Measurements from ENCODE around the gene RBM11. TPM values are rescaled to one million over a fixed set of nuclear protein-coding genes. Genes with fewer than 3 reads are reported as not detected.
"Not testable (repeated sequence)": the region's sequence is repeated elsewhere in the genome, so short reads cannot be mapped to it uniquely, and the experiment has no call there.

The RBM11 gene, protein sequence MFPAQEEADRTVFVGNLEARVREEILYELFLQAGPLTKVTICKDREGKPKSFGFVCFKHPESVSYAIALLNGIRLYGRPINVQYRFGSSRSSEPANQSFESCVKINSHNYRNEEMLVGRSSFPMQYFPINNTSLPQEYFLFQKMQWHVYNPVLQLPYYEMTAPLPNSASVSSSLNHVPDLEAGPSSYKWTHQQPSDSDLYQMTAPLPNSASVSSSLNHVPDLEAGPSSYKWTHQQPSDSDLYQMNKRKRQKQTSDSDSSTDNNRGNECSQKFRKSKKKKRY
- total RNA-seq (2014; rRNA removed; shearing (Covaris generic)) = 2.8 and 7.1 TPM in 2 replicates

DNA sequence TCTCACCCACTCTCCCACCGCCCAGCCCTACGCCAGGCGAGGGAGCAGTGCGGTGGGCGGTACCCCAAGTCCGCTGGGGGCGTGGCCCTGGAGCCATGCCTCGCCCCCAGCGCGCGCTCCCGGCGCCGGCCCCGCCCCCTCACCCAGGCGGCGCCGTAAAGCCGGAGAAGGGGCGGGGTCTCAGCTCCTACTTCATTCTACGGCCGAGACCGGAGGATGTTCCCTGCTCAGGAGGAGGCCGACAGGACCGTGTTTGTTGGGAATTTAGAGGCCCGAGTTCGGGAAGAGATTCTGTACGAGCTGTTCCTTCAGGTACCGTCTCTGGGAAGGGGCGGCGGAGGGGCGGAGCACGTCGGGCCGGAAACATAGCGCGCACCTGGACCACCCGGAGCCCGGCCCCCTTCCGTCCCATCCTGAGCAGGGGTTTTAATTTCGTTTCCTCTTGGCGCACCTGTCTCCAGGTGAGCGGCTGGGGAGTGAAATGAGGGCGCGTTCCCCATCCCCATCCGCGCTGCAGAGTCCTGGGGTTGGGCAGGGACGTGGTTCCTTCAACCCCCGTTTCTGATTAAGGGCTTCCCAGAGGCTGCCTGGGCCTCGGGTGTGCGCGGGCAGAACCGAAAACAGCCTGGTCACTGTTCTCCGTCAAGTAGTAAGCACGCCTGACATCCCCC is at the start of gene RBM11:
Gene RBM11 (plus strand): TSS at position 187 of the 671 bp plus-strand sequence. CDS start 30 bp downstream, at position 217.
- DNase-seq (ENCODE audit: low spot score) = peak; percentile 55

DNA sequence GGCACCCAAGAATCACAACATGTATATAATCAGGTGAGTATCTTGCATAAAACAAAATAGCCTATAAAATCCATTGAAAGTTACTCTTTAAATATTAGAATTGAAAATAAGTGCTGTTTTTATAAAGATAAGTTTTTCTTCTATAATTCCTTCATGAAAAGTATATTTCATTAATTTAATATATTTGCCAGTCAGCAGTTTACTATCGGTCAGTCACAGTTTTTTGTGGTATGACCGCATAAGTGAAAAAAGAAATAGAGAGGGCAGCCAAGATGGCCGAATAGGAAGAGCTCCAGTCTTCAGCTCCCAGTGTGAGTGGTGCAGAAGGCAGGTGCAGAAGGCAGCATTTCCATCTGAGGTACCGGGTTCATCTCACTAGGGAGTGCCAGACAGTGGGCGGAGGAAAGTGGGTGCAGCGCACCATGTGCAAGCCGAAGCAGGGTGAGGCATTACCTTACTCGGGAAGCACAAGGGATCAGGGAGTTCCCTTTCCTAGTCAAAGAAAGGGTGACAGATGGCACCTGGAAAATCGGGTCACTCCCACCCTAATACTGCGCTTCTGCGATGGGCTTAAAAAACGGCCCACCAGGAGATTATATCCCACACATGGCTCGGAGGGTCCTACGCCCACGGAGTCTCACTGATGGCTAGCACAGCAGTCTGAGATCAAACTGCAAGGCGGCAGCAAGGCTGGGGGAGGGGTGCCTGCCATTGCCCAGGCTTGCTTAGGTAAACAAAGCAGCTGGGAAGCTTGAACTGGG is 49.3 kb upstream of the RBM11 start:
- not testable (repeated sequence) for DNase-seq (ENCODE audit: low spot score)

DNA sequence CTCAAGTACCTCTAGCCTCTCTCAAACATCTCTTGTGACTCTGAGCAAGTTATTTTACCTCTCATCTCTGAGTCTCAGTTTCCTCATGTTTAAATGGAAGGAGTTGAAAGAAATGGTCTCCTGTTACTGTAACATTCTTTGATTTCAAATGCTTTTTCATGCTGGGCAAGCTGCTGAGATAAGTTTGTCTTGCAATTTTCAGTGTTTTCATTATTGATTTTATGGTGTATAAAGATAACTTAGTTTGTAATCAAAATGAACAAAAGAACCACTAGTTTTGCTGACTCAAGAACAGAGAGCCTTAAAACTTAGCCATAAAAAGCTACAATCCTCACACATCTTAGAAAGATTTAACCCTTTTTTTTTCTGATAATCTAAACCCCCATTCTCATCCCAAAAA is 9.7 kb upstream of the RBM11 start:
- DNase-seq (ENCODE audit: low spot score) = no peak

DNA sequence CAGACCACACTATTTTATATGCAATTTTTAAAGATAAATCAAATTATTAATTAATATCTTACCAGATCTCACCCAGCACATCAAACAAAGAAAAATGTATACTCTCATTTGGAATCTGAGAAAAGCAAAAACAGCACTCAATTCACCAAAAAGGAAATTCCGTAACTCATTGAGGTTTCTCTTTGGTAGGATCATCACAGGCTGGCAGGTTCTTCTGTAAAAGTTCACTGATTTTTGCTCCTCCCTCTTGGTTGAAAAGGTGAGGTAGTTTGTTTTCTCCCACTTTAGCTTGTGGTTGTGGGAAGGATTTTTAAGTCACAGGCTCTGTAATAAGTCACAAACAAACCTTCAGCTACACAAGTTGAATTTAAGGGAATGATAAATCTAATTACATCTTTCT is 5.2 kb upstream of the RBM11 start, which contains the start of gene LIPI:
Gene LIPI (minus strand): TSS at position 218 of the 400 bp plus-strand sequence. CDS start 110 bp downstream, at position 108.
- no peak for DNase-seq (ENCODE audit: low spot score)

DNA sequence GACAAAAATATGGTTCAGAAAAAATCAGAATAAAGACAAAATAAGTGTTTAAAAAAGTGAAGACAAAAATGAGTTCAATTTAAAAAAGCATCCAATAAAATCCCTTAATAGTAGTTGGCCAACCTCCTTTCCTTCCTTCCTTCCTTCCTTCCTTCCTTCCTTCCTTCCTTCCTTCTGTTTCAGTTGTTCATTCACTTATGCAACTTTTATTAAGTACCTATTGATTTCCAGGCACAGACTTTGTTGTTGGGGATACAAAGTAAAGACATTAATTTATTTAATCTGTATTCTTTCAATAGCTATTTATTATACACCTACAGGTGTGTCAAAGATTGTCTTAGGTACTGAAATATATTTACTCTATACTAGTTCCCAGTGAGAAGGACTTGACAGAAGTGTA is 2.8 kb upstream of the RBM11 start:
- no peak for DNase-seq (ENCODE audit: low spot score)

DNA sequence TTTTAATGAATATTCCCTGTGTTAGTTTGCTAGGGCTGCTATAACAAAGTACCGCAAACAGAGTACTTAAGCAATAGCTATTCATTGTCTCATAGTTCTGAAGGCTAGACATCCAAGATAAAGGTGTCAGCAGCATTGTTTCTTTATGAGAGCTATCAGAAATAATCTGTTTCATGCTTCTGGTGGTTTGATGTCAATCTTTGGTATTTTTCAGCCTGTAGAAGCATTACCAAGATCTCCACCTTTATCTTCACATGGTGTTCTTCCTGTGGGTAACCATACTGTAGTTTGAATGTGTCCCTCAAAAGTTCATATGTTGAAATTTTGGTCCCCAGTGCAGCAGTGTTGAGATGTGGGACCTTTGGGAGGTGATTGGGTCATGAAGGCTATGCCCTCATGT is 7.4 kb downstream of the RBM11 start:
- no peak for DNase-seq (ENCODE audit: low spot score)

DNA sequence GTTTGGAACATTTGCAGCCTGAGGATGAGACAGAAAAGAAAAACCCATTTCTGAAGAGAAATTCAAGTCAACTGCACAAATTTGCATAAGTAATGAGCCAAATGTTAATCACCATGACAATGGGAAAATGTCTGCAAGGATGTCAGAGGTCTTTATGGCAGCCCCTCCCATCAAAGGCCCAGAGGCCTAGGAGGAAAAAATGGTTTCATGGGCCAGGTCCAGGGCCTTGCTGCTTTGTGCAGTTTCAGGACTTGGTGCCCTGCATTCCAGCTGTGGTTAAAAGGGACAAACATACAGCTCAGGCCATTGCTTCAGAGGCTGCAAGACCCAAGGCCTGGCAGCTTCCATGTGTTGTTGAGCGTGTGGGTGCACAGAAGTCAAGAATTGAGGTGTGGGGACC is 13.4 kb downstream of the RBM11 start:
- DNase-seq (ENCODE audit: low spot score) = no peak

DNA sequence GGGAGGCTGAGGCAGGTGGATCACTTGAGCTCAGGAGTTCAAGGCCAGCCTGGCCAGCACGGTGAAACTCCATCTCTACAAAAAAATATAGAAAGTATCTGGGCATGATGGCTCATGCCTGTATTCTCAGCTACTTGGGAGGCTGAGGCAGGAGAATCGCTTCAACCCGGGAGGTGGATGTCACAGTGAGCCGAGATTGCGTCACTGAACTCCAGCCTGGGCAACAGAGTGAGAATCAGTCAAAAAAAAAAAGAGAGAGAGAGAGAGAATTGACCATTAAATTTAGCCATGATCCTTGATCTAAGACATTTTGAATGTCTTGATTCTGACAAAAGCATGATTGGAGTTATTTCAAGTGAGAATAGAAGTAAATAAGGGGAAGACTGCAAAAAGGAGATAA is 19.1 kb downstream of the RBM11 start:
- DNase-seq (ENCODE audit: low spot score) = no peak

DNA sequence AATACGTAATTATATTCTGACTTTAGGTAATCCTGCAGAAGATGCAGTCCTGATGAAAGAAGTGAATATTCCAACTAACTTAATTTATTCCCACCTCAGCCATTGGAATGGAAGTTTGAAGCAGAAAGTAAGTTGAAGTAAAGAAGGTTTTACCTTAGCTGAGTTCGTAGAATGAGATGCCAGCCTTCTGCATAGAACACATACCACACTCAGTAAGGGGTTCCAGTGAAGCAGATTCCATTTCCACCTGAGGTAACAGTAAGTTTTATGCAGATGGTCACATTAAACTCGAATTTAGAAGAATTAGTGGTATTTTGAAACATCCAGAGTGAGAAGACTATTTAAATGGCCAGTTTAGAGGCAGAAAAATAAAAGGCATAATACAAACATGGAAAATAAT is 20.2 kb downstream of the RBM11 start:
- DNase-seq (ENCODE audit: low spot score) = no peak

DNA sequence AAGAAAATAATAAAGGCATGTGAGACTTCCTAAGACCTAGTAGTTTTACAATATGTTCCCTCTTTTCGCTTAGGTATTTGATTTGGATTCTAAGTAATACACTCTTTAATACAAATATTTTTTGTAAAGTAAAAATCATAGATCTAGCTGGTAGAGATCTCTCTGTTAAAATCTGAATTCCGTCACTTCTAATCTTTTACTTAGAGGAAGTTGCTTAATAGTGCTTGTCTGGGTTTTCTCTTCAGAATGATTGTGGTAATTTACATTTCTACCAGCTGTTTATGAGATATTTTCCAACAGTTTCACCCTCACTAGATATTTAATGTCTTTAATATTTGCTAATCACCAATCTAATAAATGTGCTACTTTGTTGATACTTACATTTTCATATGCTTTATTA is 23.3 kb downstream of the RBM11 start:
- DNase-seq (ENCODE audit: low spot score) = no peak

DNA sequence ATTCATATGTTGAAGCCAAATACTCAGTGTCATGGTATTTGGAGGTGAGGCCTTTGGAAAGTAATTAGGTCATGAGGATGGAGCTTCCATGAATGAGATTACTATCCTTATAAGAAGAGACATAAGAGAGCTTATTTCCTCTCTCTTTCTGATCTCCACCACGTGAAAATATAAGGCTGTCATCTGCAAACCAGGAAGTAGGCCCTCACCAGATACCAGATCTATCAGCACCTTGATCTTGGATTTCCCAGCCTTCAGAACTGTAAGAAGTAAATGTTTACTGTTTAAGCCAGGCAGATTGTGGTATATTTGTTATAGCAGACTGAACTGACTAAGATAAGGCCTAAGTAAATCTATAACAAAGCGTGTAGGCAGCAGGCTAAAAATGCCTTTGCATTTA is 25.3 kb downstream of the RBM11 start:
- DNase-seq (ENCODE audit: low spot score) = no peak

DNA sequence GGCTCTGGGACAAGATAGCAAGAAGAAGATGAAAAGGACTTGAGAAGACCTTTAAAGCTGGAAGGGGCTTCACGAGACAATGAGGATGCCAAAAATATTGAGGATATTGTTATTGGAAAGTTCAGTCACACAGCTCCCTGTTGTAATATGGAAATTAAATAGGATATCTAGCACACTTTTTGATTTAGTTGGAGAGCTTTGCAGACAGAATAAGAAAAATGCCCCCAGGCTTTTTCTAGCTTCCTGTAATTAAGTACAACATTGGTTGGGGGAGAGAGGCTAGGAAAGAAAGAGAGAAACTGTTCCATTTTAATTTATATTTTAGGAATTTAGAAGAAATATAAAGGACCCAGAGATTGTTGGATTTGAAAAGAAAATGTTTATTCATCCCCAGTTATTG is 27.5 kb downstream of the RBM11 start:
- no peak for DNase-seq (ENCODE audit: low spot score)

DNA sequence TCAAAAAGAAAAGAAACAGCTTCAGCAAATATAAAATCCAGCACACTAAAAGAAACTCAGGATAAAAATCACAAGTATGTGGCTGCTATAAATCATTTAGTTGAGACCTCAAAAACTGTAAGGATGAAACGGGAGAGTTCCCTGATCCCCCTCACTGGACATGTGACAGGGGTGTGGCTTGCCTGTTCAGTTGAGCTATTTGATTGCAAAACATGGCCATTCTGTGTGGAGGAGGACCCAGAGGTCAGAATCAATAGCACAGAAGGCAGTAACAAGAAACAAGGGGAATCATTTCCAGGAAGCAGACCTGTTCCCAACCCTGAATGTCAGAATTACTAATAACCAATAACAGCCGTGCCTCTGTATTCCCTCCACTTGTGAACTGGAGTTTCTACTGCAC is 27.9 kb downstream of the RBM11 start:
- no peak for DNase-seq (ENCODE audit: low spot score)

DNA sequence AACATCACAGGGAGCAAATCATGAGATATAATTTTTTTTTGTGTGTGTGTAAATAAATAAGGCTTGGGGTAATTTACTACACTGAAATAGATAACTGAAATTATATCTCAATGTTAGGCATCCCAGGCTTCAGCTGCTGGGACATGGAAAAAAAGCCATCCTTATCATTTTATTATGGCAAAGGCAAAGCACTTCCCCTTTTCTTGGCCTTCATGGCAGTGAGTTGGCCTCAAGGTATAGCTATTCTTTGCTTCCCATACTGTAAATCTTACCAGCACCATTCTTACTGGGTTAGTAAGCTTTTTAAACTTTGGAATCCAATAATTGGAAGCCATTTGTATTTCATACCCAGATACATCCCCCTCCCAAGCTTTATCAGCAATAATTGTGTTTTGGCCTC is 29.0 kb downstream of the RBM11 start:
- DNase-seq (ENCODE audit: low spot score) = no peak

DNA sequence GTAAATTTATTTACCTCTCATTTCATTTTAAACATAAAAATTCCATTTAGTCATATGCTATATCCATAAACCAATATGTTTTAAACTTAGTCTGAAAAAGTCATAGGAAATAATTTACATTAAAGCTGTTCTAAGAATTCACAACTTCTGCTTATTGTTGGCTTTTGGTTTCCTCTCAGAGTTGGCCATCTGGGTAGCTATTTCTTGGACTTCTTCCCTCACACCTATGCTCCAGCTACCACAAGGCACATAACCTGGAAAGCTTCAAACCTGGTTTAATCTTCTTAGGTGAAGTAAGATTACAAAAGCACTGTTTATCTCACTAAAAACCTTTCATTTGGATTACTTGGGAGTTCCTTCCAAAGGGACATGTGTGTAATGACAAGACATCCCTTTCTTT is 29.8 kb downstream of the RBM11 start:
- DNase-seq (ENCODE audit: low spot score) = no peak

DNA sequence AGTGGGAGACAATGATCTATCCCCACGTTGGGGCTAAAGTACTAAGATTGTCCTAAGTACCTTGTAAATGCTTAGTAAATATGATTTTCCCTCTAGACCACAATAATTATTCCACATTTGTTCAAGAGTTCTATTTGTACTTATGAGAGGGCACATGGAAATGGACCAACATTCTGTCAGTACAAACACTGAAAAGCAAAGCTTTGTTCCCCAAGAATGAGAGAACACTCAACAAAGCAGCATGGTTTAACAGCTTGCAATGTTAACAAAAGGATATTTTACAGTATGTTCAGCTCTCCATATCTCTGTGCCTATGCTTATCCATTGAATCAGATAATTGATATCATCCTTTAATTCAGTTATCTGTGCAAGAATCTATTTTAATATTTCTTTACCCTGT is 35.4 kb downstream of the RBM11 start:
- DNase-seq (ENCODE audit: low spot score) = no peak

DNA sequence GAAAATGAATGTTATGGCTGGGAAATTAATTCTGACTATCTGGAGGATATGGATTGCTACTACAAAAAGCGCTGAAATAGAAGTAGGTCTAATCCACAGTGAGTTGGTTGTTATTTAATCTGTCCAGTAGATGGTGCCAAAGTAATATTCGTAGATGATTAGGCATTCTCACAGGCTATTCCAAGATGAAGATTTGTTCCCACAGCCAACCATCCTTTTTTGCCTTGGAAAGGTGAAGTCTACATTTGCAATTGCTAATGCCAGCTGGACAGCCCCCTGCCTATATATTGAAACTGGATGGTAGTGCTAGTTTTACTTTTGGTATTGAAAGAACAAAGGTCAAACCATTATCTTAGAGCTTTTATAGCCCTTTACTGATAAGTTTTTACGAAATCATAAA is 43.8 kb downstream of the RBM11 start:
- DNase-seq (ENCODE audit: low spot score) = peak; percentile 68

DNA sequence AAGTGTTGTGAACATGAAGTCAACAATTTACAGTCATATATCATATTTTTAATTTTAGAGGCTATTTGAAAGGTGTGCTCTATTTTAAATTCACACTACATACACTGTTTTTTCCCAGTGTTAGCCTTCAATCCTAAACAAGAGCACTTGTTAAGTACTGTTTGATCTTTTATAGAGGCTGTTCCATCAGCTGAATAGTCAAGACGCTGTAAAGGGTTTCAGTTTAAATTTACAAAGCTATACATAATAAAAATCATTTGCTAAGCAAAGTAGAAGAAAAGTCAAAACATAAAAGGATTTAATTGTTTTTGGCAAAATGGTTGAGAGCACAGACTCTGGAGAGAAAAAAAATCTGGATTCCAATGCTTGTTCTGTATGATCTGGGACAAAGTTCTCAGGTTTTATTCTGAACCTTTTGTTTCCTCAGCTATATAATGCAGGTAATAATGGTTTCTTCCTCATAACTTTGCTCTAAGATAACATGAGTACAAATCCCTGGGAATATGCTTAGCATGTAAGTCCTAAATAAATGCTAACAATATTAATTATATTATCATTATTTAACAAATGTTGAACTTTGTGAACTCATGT is 44.3 kb downstream of the RBM11 start:
- DNase-seq (ENCODE audit: low spot score) = no peak

DNA sequence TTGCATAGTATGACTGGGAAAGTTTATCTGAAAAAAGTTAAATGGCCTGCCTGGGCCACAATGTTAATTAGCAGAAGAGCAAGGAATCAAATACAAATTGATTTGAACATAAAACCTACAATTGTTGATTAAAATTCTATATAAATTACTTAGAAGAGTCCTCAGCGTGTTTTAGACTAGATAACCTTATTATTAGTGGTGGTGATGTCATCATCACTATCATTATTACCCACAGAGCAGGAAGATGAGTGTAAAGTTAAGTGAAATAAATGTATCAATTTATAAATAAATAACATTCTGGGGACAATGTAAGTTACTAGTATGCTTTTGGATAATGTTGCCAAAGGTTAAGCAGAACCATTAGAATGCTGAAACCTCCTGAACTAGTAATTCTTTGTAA is 46.1 kb downstream of the RBM11 start:
- DNase-seq (ENCODE audit: low spot score) = no peak

DNA sequence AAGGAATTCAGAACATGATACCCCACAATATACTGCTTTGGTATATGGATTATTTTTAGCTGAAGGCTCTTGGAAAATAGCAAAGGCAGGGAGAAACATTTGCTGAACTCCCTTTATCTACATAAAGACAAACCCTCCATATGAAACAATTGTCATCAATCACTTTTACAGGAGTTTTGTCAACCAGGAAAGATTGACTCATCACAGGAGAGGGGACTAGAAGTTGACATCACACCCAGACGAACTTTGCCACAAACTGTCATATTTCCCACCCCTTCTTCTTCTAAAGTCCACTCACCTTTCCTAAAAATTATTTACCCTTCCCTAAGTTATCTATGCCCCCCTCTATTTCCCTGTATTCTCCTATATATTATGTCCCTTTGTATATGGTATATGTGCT is 47.9 kb downstream of the RBM11 start:
- DNase-seq (ENCODE audit: low spot score) = no peak

DNA sequence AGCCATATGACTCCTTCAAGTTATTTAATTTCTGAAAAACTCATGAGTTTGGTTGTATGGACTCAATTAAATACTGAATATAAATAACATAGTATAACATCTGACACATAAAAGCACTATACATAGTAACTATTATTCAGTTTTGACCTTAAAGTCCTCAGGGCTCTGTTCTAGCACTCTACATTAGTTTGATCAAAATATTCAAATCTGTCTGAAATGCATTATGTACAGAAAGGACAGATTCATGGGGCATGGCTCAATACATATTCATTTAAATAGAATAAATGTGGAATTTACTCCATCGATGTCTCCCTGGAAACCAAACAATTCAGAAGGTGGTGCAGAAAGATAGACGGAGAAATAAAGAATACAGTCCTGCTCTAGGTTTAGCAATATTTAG is 49.1 kb downstream of the RBM11 start:
- no peak for DNase-seq (ENCODE audit: low spot score)

DNA sequence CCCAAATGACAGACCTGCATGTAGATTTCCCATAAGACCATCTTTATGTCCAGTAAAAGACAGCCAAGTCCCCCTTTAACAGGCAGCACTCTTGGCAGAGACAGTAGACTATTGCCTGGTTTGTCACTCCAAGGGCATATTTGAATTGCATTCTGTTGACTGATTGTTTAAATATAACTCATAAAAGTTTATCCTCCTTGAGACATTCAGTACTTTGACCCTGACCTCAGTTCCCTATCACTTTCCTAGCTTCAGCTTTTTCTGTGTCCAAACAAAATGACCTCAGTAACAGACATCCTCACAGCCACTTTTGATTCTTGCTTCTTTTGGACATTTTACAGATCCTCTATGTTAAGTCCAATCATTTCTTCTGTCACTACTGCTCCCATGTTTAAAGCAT is 51.1 kb downstream of the RBM11 start:
- no peak for DNase-seq (ENCODE audit: low spot score)
